NB4 (cell line): ENCODE data around the gene LDLRAD3.

ENCODE experiments used
- CTCF ChIP-seq: IDR thresholded peaks from one replicate; pipeline ENCODE4 v1.5.1; 2012; ENCODE audit warnings: low read depth, low read length
- POLR2A ChIP-seq: IDR thresholded peaks from 2 replicates; pipeline ENCODE4 v1.6.1; 2011; ENCODE audit warnings: mild to moderate bottlenecking; ENCODE audit not compliant: insufficient read length; ENCODE audit errors: extremely low read depth

- TF ChIP-seq CTCF: no peak
- no peak for TF ChIP-seq POLR2A
Observed at GRCh38 chr11:36212564-36213392, 268.9 kb downstream of the LDLRAD3 start.
